CD14-positive monocyte (primary cell): ENCODE measurements around the gene SENP3. TPM values are rescaled to one million over a fixed set of nuclear protein-coding genes. Genes with fewer than 3 reads are reported as not detected.

Experiments
- DNase-seq, 3 donors: peaks; one replicate each; pipeline ENCODE4 v3.0.0-alpha.2; 2011 to 2022
- H2AFZ ChIP-seq: 2 replicates; pipeline ENCODE4 v1.6.0; 2012; ENCODE audit warnings: mild to moderate bottlenecking, low read depth, low read length, inconsistent platforms; ENCODE audit not compliant: insufficient read depth, poor library complexity, severe bottlenecking
- H3K27ac ChIP-seq, 2 donors: 1 replicate in 1 of 2; 2 replicates in 1 of 2; pipeline ENCODE4 v1.5.1; 2012 to 2013; ENCODE audit warnings: low read length in 2 of 2, control low read depth in 1 of 2, inconsistent platforms in 1 of 2, low read depth in 1 of 2, mild to moderate bottlenecking in 1 of 2
- H3K27me3 ChIP-seq, 2 donors: one replicate each; pipeline versions ENCODE4 v1.6.0 to v1.6.1; 2011 to 2013; ENCODE audit warnings: low read length in 2 of 2; ENCODE audit not compliant: control insufficient read depth in 2 of 2, insufficient read depth in 2 of 2
- H3K36me3 ChIP-seq, 2 donors: replicated peaks in 1 of 2; 1 replicate in 1 of 2; 2 replicates in 1 of 2; pipeline versions ENCODE4 v1.5.1 to v1.6.1; 2012 to 2013; ENCODE audit warnings: low read length in 2 of 2, control low read depth in 1 of 2, inconsistent platforms in 1 of 2, mild to moderate bottlenecking in 1 of 2; ENCODE audit not compliant: insufficient read depth in 2 of 2, control insufficient read depth in 1 of 2
- H3K4me1 ChIP-seq, 2 donors: 1 replicate in 1 of 2; 2 replicates in 1 of 2; pipeline versions ENCODE4 v1.5.1 to v1.6.1; 2012 to 2013; ENCODE audit warnings: low read length in 2 of 2, control low read depth in 1 of 2, inconsistent platforms in 1 of 2, mild to moderate bottlenecking in 1 of 2, moderate library complexity in 1 of 2; ENCODE audit not compliant: insufficient read depth in 2 of 2, control insufficient read depth in 1 of 2
- H3K4me2 ChIP-seq: replicated peaks from 2 replicates; pipeline ENCODE3; 2012; ENCODE audit warnings: low read length, moderate library complexity, mild to moderate bottlenecking; ENCODE audit not compliant: poor library complexity, severe bottlenecking; ENCODE audit errors: extremely low read depth
- H3K4me3 ChIP-seq, 3 experiments: fragments of 200-600 bp in 1 of 3; sonication (generic) in 1 of 3; replicated peaks in 1 of 3; 1 replicate in 2 of 3; 2 replicates in 1 of 3; pipeline ENCODE4 v1.5.1; 2011 to 2013; ENCODE audit warnings: low read length in 3 of 3, mild to moderate bottlenecking in 3 of 3, control low read depth in 2 of 3, low read depth in 2 of 3, inconsistent platforms in 1 of 3, moderate library complexity in 1 of 3
- H3K79me2 ChIP-seq: 2 replicates; pipeline ENCODE4 v1.6.0; 2012; ENCODE audit warnings: mild to moderate bottlenecking, control low read depth, inconsistent platforms, low read length, moderate library complexity; ENCODE audit not compliant: insufficient read depth
- H3K9ac ChIP-seq: 2 replicates; pipeline ENCODE4 v1.6.0; 2017; ENCODE audit warnings: low read length, mild to moderate bottlenecking; ENCODE audit not compliant: insufficient read depth, poor library complexity, severe bottlenecking
- H3K9me3 ChIP-seq, 2 donors: replicated peaks in 1 of 2; 1 replicate in 1 of 2; 2 replicates in 1 of 2; pipeline versions ENCODE4 v1.5.1 to v1.6.1; 2012 to 2013; ENCODE audit warnings: low read length in 2 of 2, control low read depth in 1 of 2; ENCODE audit not compliant: control insufficient read depth in 1 of 2, insufficient read depth in 1 of 2
- H4K20me1 ChIP-seq: 2 replicates; pipeline ENCODE4 v1.6.0; 2012; ENCODE audit warnings: mild to moderate bottlenecking, low read length, control low read depth, moderate library complexity; ENCODE audit not compliant: insufficient read depth
- H3K27ac Mint-ChIP-seq, 7 donors: one replicate each; pipeline ENCODE4 v1.8.0; 2020; ENCODE audit warnings: mild to moderate bottlenecking in 7 of 7, mixed read lengths in 7 of 7, moderate library complexity in 6 of 7, inconsistent platforms in 2 of 7
- H3K27me3 Mint-ChIP-seq, 3 donors: one replicate each; pipeline ENCODE4 v1.8.0; 2021 to 2022; ENCODE audit warnings: low read depth in 3 of 3, mild to moderate bottlenecking in 3 of 3, mixed read lengths in 3 of 3, moderate library complexity in 3 of 3, inconsistent platforms in 1 of 3
- H3K36me3 Mint-ChIP-seq, 2 donors: one replicate each; pipeline ENCODE4 v1.8.0; 2020; ENCODE audit warnings: mixed read lengths in 2 of 2, inconsistent platforms in 1 of 2, mild to moderate bottlenecking in 1 of 2
- H3K4me1 Mint-ChIP-seq: one replicate; pipeline ENCODE4 v1.8.0; 2020; ENCODE audit warnings: mild to moderate bottlenecking, mixed read lengths
- H3K4me3 Mint-ChIP-seq, 2 donors: one replicate each; pipeline ENCODE4 v1.8.0; 2020; ENCODE audit warnings: mild to moderate bottlenecking in 2 of 2, mixed read lengths in 2 of 2, moderate library complexity in 1 of 2
- H3K9me3 Mint-ChIP-seq, 7 donors: one replicate each; pipeline ENCODE4 v1.8.0; 2020 to 2022; ENCODE audit warnings: mixed read lengths in 7 of 7, mild to moderate bottlenecking in 6 of 7, moderate library complexity in 6 of 7, inconsistent platforms in 2 of 7
- WGBS: methylation state at CpG from one replicate; pipeline ENCODE4 v1.1.5; 2013; ENCODE audit warnings: missing lambda C conversion rate; ENCODE audit not compliant: insufficient coverage; 5-methylcytosine and 5-hydroxymethylcytosine counted together
- intact Hi-C, 2 donors: fragments of 100-400 bp; cut with micrococcal nuclease; formaldehyde crosslinking; loops; one replicate each; pipeline versions ENCODE4 v1.15.0 to v1.15.1; 2023
- polyA plus RNA-seq, 3 donors: library from polyadenylated mRNA; depleted of rRNA in 1 of 3; unstranded in 2 of 3; stranded (reverse) in 1 of 3; fragments of 300-500 nt in 2 of 3; fragments of >200 nt in 1 of 3; fragmentation: Illumina TruSeq in 2 of 3; gene quantifications; 1 replicate in 2 of 3; 2 replicates in 1 of 3; pipeline ENCODE4 v1.2.3, GENCODE V29; 2012 to 2021
- TF ChIP-seq, protein P1 (sequence below): fragments of 200-600 bp; IDR thresholded peaks from one replicate; pipeline ENCODE4 v1.8.0; 2022; ENCODE audit warnings: antibody characterized with exemption, mild to moderate bottlenecking

Gene SENP3
- polyA plus RNA-seq, 3 donors: 2.9 to 140 (median 5.6) TPM

DNA sequence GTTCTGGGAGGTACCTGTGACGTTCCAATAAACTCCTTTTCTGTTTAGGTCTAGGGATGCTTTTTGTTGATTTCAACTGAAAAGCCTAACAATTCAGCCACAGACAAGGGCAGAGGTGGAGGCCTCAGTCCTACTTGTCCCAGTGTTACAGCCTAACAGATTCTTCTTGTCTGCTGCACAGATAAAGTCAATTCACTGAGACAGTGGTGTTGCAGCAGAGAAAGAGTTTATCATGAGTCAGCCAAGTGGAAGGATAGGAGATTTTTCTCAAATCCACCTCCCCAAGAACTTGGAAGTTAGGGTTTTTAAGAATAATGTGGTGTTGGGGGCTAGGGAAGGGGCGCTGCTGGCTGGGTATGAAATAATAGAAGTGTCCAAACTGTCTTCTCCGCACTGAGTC is 23.7 kb upstream of the SENP3 start:
- no peaks in the 10 kb centered on the region for H4K20me1 ChIP-seq
- H3K9me3 Mint-ChIP-seq: peaks cover 12 to 30% (median 18%) of the 10 kb centered on the region in 7 donors
- intact Hi-C loops: no loop called here
- peaks cover 2% of the 10 kb centered on the region for H3K4me1 Mint-ChIP-seq
- no peak overlapping the region for H3K9ac ChIP-seq
- no peaks in the 10 kb centered on the region for H3K36me3 Mint-ChIP-seq
- H2AFZ ChIP-seq: no peak overlapping the region
- H3K4me1 ChIP-seq: no peaks in the 10 kb centered on the region
- H3K4me3 ChIP-seq: no peak overlapping the region
- TF ChIP-seq, protein P1, sequence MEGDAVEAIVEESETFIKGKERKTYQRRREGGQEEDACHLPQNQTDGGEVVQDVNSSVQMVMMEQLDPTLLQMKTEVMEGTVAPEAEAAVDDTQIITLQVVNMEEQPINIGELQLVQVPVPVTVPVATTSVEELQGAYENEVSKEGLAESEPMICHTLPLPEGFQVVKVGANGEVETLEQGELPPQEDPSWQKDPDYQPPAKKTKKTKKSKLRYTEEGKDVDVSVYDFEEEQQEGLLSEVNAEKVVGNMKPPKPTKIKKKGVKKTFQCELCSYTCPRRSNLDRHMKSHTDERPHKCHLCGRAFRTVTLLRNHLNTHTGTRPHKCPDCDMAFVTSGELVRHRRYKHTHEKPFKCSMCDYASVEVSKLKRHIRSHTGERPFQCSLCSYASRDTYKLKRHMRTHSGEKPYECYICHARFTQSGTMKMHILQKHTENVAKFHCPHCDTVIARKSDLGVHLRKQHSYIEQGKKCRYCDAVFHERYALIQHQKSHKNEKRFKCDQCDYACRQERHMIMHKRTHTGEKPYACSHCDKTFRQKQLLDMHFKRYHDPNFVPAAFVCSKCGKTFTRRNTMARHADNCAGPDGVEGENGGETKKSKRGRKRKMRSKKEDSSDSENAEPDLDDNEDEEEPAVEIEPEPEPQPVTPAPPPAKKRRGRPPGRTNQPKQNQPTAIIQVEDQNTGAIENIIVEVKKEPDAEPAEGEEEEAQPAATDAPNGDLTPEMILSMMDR: no peak
- DNase-seq: no peak
- H3K27me3 Mint-ChIP-seq: peaks cover 1 to 9% (median 1%) of the 10 kb centered on the region in 3 donors
- H3K9me3 ChIP-seq: peaks cover 17 to 20% of the 10 kb centered on the region in 2 donors
- no peak overlapping the region for H3K27ac Mint-ChIP-seq
- no peaks in the 10 kb centered on the region for H3K27me3 ChIP-seq
- H3K4me3 Mint-ChIP-seq: no peak overlapping the region
- no peak overlapping the region for H3K4me2 ChIP-seq
- 42% methylated on average over 2 of the region's 3 CpGs for WGBS
- no peaks in the 10 kb centered on the region for H3K36me3 ChIP-seq
- H3K27ac ChIP-seq: no peak overlapping the region
- no peaks in the 10 kb centered on the region for H3K79me2 ChIP-seq

DNA sequence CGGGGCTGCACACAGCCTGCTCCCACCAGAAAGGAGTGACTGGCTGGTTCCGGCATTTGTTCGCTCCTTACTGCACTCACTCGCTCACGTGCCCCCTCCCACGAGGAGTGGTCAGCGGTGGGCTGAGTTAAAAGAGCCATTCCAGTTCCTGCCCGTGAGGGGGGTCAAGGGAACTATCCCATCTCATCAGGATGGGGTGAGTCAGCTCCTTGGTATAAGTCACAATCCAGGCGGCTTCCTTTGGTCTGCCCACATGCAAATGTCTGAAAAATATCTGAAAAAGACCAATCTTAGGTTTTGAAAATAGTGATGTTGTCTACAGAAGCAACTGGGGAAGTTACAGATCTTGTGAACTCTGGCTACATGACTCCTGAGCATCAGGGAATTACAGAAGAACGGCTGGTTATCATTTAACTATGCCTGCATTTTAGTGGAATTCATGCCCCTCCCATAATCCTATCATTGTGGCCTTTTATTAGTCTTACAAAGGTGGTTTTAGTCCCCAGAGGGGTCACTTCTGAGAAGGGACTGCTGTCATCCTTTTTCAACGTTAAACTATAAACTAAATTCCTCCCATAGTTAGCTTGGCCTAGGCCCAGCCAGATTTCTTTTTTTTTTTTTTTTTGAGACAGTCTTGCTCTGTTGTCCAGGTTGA is 22.7 kb upstream of the SENP3 start:
- H4K20me1 ChIP-seq: no peaks in the 10 kb centered on the region
- H3K4me3 ChIP-seq: no peak overlapping the region
- H3K9me3 ChIP-seq: peaks cover 17 to 20% of the 10 kb centered on the region in 2 donors
- H3K27me3 Mint-ChIP-seq: peaks cover 4 to 9% (median 5%) of the 10 kb centered on the region in 3 donors
- DNase-seq: no peak
- TF ChIP-seq, protein P1: no peak
- H3K4me2 ChIP-seq: no peak overlapping the region
- no peaks in the 10 kb centered on the region for H3K79me2 ChIP-seq
- no peak overlapping the region for H3K4me3 Mint-ChIP-seq
- no peaks in the 10 kb centered on the region for H3K36me3 Mint-ChIP-seq
- no peak overlapping the region for H3K27ac Mint-ChIP-seq
- H3K27me3 ChIP-seq: no peaks in the 10 kb centered on the region
- intact Hi-C loops: no loop called here
- H3K4me1 ChIP-seq: no peaks in the 10 kb centered on the region
- peaks cover 2% of the 10 kb centered on the region for H3K4me1 Mint-ChIP-seq
- H3K9ac ChIP-seq: no peak overlapping the region
- H2AFZ ChIP-seq: no peak overlapping the region
- H3K27ac ChIP-seq: no peak overlapping the region
- 92% methylated on average over 5 of the region's 11 CpGs for WGBS
- H3K36me3 ChIP-seq: no peaks in the 10 kb centered on the region
- H3K9me3 Mint-ChIP-seq: peaks cover 12 to 30% (median 18%) of the 10 kb centered on the region in 7 donors
